HG02642 (cell line): ENCODE results near the gene FCRL5.
"Not testable (repeated sequence)": the region's sequence is repeated elsewhere in the genome, so short reads cannot be mapped to it uniquely, and the experiment has no call there.

Experiments used
- ATAC-seq: cut with Tn5 transposase; IDR thresholded peaks from one replicate; pipeline ENCODE4 v1.9.1; 2021; ENCODE audit warnings: mild to moderate bottlenecking; ENCODE audit not compliant: unreplicated experiment, poor library complexity

FCRL5 gene

DNA sequence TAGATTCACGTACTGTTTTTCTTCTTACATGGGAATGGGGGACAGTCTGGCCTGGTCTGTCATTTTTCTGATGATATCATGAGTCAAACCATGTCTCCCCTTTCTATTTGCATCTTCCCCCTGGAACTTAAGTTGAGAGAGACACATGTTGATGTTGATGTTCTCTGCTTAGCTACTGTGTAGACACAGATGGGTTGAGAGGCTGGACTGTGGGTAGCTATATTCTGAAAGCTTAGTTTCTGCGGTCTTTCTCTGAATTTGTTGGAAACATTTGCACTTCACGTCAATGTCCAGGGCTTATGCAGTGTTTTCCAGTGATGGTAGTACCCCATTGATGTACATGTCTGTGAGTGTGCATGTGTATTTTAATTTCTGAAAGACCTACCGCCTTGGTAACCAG, 58.2 kb downstream of the FCRL5 start:
- ATAC-seq: no peak

GRCh38 chr1:157490467-157491165, 61.7 kb downstream of the FCRL5 start:
- no peak for ATAC-seq

- ATAC-seq: no peak
Measured at GRCh38 chr1:157488156-157488555, 64.2 kb downstream of the FCRL5 start.

- ATAC-seq: no peak
Measured at GRCh38 chr1:157487504-157487903, 64.8 kb downstream of the FCRL5 start.

DNA sequence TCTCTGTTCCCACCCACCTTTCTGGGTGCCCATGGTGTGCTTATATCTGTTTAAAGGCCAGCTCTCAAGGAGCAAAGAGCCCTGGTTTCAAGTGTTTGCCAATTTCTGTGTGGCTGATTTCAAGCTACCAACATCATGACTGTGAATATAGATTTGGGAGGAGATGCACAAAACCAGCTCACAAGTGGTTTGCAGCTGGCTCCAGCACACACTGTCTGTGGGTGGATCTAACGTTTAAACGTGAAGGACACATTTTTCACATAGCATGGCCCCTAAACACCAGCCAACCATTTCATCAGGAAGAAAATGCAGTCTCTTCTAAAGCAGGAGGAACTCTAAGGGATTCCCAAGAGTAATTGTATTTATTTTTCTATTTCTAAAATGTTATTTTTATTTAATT, 65.2 kb downstream of the FCRL5 start:
- ATAC-seq: no peak

GRCh38 chr1:157486400-157486799, 65.9 kb downstream of the FCRL5 start:
- ATAC-seq: not testable (repeated sequence)

GRCh38 chr1:157485793-157486192, 66.5 kb downstream of the FCRL5 start:
- no peak for ATAC-seq

- no peak for ATAC-seq
Measured at GRCh38 chr1:157484573-157484972, 67.7 kb downstream of the FCRL5 start.

- ATAC-seq: no peak
Measured at GRCh38 chr1:157483635-157484034, 68.7 kb downstream of the FCRL5 start.

DNA sequence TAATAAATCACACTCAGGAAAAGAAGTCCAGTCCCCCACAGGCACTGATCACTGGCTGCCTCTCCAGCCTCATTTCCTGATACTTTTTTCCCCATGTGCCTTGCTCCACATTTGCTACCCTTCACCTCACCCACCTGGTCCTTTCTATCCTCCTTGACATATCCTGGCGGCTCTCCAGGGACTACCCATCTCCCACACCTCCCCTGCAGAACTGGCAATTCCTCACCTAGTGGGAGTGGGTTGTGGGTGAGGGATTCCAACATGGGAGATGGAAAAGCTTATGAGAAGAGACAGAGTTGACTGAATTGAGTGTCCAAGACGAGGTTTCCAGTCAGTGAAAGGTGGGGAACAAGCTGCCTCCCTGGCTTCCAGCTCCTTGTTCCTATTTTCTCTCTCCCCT, 69.6 kb downstream of the FCRL5 start:
- ATAC-seq: no peak

DNA sequence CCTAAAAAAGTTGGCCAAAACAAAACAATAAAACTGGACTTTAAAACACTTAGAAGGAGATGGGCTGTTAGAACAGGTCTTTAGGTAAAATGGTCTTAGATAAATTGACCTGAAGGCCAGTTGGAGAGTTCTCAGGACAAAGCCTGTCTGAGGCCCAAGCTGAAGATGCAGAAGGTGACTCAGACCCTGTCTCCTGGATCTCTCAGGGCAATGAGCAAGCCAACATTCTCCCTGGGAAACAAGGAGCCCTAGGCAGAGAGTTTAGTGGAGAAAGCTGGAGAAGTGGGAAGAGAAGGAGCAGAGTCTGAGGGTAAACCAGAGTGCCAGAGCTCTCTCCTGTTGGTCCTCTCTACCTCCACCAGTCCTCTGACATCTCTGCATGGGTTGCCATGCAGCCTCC, 70.1 kb downstream of the FCRL5 start:
- no peak for ATAC-seq

DNA sequence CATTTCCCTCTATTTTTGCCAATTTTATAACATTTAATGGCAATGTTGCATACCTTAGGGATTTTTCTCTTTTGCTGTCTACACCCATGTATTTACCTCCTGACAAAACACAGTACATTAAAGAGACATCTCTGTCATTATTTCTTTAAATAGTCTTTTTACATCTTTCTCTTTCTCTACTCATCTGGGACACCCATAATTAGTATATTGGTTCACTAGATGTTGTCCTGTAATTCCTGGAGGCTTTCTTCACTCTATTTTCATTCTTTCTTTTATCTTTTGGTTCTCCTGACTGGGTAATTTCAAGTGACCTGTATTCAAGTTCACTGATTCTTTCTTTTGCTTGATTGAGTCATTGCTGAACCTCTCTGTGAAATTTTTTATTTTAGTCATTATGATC, 74.3 kb downstream of the FCRL5 start:
- ATAC-seq: no peak

- no peak for ATAC-seq
Measured at GRCh38 chr1:157477419-157477818, 74.9 kb downstream of the FCRL5 start.

- ATAC-seq: no peak
Measured at GRCh38 chr1:157472959-157473358, 79.4 kb downstream of the FCRL5 start.

- ATAC-seq: no peak
Measured at GRCh38 chr1:157472056-157472701, 80.1 kb downstream of the FCRL5 start.

GRCh38 chr1:157471531-157471930, 80.8 kb downstream of the FCRL5 start:
- ATAC-seq: no peak

GRCh38 chr1:157469752-157470675, 82.3 kb downstream of the FCRL5 start:
- no peak for ATAC-seq

GRCh38 chr1:157469300-157469699, 83.0 kb downstream of the FCRL5 start:
- ATAC-seq: no peak

GRCh38 chr1:157466011-157466410, 86.3 kb downstream of the FCRL5 start:
- no peak for ATAC-seq
